GM21576 (cell line): ENCODE data around the gene DCHS1.

Source experiments
- ATAC-seq: cut with Tn5 transposase; IDR thresholded peaks from one replicate; pipeline ENCODE4 v1.9.1; 2021; ENCODE audit warnings: mild to moderate bottlenecking, moderate library complexity; ENCODE audit not compliant: unreplicated experiment

The DCHS1 gene

GRCh38 chr11:6674219-6674597 is 18.6 kb upstream of the DCHS1 start:
- ATAC-seq = no peak

GRCh38 chr11:6673523-6674218 is 18.1 kb upstream of the DCHS1 start:
- no peak for ATAC-seq

- no peak for ATAC-seq
Observed at GRCh38 chr11:6671991-6672390, 16.4 kb upstream of the DCHS1 start.

- no peak for ATAC-seq
Observed at GRCh38 chr11:6670202-6670830, 14.7 kb upstream of the DCHS1 start.

GRCh38 chr11:6667733-6668374 is 12.2 kb upstream of the DCHS1 start:
- ATAC-seq = no peak

- no peak for ATAC-seq
Observed at GRCh38 chr11:6666302-6667183, 10.9 kb upstream of the DCHS1 start.

- no peak for ATAC-seq
Observed at GRCh38 chr11:6664551-6664950, 8.9 kb upstream of the DCHS1 start.

GRCh38 chr11:6663794-6664469 is 8.3 kb upstream of the DCHS1 start:
- ATAC-seq = no peak

GRCh38 chr11:6660712-6661111 is 5.1 kb upstream of the DCHS1 start:
- ATAC-seq = no peak

- ATAC-seq = no peak
Observed at GRCh38 chr11:6658647-6659046, 3.0 kb upstream of the DCHS1 start.

GRCh38 chr11:6657346-6657745 is 1.7 kb upstream of the DCHS1 start:
- no peak for ATAC-seq

- ATAC-seq = no peak
Observed at GRCh38 chr11:6656936-6657335, 1.3 kb upstream of the DCHS1 start.

- no peak for ATAC-seq
Observed at GRCh38 chr11:6656584-6656915, 941 bp upstream of the DCHS1 start.

GRCh38 chr11:6655020-6655789 is 404 bp downstream of the DCHS1 start:
- no peak for ATAC-seq

GRCh38 chr11:6654281-6655019 is 1.2 kb downstream of the DCHS1 start:
- no peak for ATAC-seq

- ATAC-seq = no peak
Observed at GRCh38 chr11:6653656-6654055, 2.0 kb downstream of the DCHS1 start.

- ATAC-seq = no peak
Observed at GRCh38 chr11:6653097-6653496, 2.5 kb downstream of the DCHS1 start.

- no peak for ATAC-seq
Observed at GRCh38 chr11:6652182-6652581, 3.4 kb downstream of the DCHS1 start.

GRCh38 chr11:6650980-6651379 is 4.6 kb downstream of the DCHS1 start:
- ATAC-seq = no peak

GRCh38 chr11:6650104-6650503 is 5.5 kb downstream of the DCHS1 start:
- no peak for ATAC-seq
